BJ (cell line): ENCODE measurements around the gene MEGF8. TPM values are rescaled to one million over a fixed set of nuclear protein-coding genes. Genes with fewer than 3 reads are reported as not detected.

ENCODE experiments used
- CTCF ChIA-PET: fragments of 350-600 bp; formaldehyde crosslinking; extraction: SDS; loops from one replicate; lab custom pipeline; 2021; ENCODE audit warnings: antibody characterized with exemption, inconsistent platforms; lab: Yijun Ruan, JAX
- POLR2A ChIA-PET: fragments of 300-600 bp; sonication (Branson Sonifier 250); formaldehyde crosslinking; extraction: SDS; loops from one replicate; lab custom pipeline; 2021; ENCODE audit warnings: antibody characterized with exemption; lab: Charles Lee
- DNase-seq: peaks from one replicate; pipeline ENCODE4 v3.0.0-alpha.2; 2011; ENCODE audit warnings: low read depth
- H3K27me3 ChIP-seq: 2 replicates; pipeline ENCODE4 v1.6.0; 2011; ENCODE audit warnings: low read length; ENCODE audit not compliant: control insufficient read depth, insufficient read depth
- H3K36me3 ChIP-seq: 2 replicates; pipeline ENCODE4 v1.5.1; 2011; ENCODE audit warnings: low read length; ENCODE audit not compliant: control insufficient read depth, insufficient read depth
- H3K4me3 ChIP-seq: 2 replicates; pipeline ENCODE4 v1.5.1; 2011; ENCODE audit warnings: low read depth, mild to moderate bottlenecking, control low read depth, low read length
- CTCF ChIP-seq: IDR thresholded peaks from 2 replicates; pipeline ENCODE4 v1.5.1; 2011; ENCODE audit warnings: low read depth, mild to moderate bottlenecking, control low read depth, inconsistent platforms, low read length, moderate library complexity; ENCODE audit not compliant: insufficient read depth
- polyA plus RNA-seq: library from polyadenylated mRNA; depleted of rRNA; stranded (reverse); fragments of >200 nt; gene quantifications from 2 replicates; pipeline ENCODE4 v1.2.3, GENCODE V29; 2011

The MEGF8 gene
- polyA plus RNA-seq, 1 experiment, result 9.6 TPM

GRCh38 chr19:42287017-42287826 is 38.2 kb upstream of the MEGF8 start:
- H3K27me3 ChIP-seq, result no peaks in the 10 kb centered on the region
- ChIA-PET CTCF (interaction anchor here (0.7 to 4.2 kb wide), 3 partner anchors 9 to 41 kb away, joined by 3 to 18 read pairs (median 5); no protein-coding TSS in a partner anchor), POLR2A (no interaction called here)
- H3K4me3 ChIP-seq, result no peak overlapping the region
- peaks cover 49% of the 10 kb centered on the region for H3K36me3 ChIP-seq
- no peak for TF ChIP-seq CTCF
- no peak for DNase-seq

GRCh38 chr19:42287827-42288107 is 37.7 kb upstream of the MEGF8 start:
- DNase-seq, result no peak
- no peak for TF ChIP-seq CTCF
- ChIA-PET POLR2A (no interaction called here), CTCF (interaction anchor here (0.7 to 4.2 kb wide), 2 partner anchors 8 to 41 kb away, joined by 3 to 18 read pairs; no protein-coding TSS in a partner anchor)
- Histone ChIP-seq H3K4me3 (no peak overlapping the region), H3K36me3 (peaks cover 53% of the 10 kb centered on the region), H3K27me3 (no peaks in the 10 kb centered on the region)

- TF ChIP-seq CTCF, result no peak
- Histone ChIP-seq H3K27me3 (no peaks in the 10 kb centered on the region), H3K4me3 (no peak overlapping the region), H3K36me3 (peaks cover 57% of the 10 kb centered on the region)
- ChIA-PET CTCF (interaction anchor here (1.0 to 4.2 kb wide), 2 partner anchors 42 to 156 kb away, joined by 3 to 18 read pairs; partner anchors contain the start of gene POU2F2), POLR2A (no interaction called here)
- no peak for DNase-seq
Observed at GRCh38 chr19:42288387-42288786, 37.0 kb upstream of the MEGF8 start.

- no peaks in the 10 kb centered on the region for H3K27me3 ChIP-seq
- peaks cover 63% of the 10 kb centered on the region for H3K36me3 ChIP-seq
- ChIA-PET CTCF (interaction anchor here (1.0 to 4.2 kb wide), 3 partner anchors 9 to 157 kb away, joined by 3 to 18 read pairs (median 9); partner anchors contain the start of gene POU2F2), POLR2A (no interaction called here)
- H3K4me3 ChIP-seq, result no peak overlapping the region
- TF ChIP-seq CTCF, result no peak
- no peak for DNase-seq
Observed at GRCh38 chr19:42288881-42289555, 36.4 kb upstream of the MEGF8 start.

GRCh38 chr19:42289556-42290041 is 35.8 kb upstream of the MEGF8 start:
- ChIA-PET CTCF (interaction anchor here (1.4 to 4.2 kb wide), 3 partner anchors 10 to 43 kb away, joined by 4 to 18 read pairs (median 9); no protein-coding TSS in a partner anchor), POLR2A (no interaction called here)
- no peak overlapping the region for H3K4me3 ChIP-seq
- H3K27me3 ChIP-seq, result no peaks in the 10 kb centered on the region
- DNase-seq, result no peak
- no peak for TF ChIP-seq CTCF
- peaks cover 66% of the 10 kb centered on the region for H3K36me3 ChIP-seq
